Lower leg skin (tissue), 3 donors: Measurements from ENCODE around the gene MCRIP2.

Experiments
- POLR2A ChIP-seq, 2 donors: fragments of 450-650 bp; IDR thresholded peaks; one replicate each; pipeline ENCODE4 v1.6.1; 2016 to 2017; ENCODE audit warnings: antibody characterized with exemption in 2 of 2, mild to moderate bottlenecking in 1 of 2, moderate library complexity in 1 of 2
- TF ChIP-seq, protein P1 (sequence below), 3 donors: fragments of 450-650 bp; IDR thresholded peaks; one replicate each; pipeline ENCODE4 v1.5.1; 2016; ENCODE audit warnings: antibody characterized with exemption in 3 of 3, mild to moderate bottlenecking in 3 of 3, moderate library complexity in 2 of 3

GRCh38 chr16:642189-643049, 791 bp downstream of the MCRIP2 start:
- TF ChIP-seq, protein P1, sequence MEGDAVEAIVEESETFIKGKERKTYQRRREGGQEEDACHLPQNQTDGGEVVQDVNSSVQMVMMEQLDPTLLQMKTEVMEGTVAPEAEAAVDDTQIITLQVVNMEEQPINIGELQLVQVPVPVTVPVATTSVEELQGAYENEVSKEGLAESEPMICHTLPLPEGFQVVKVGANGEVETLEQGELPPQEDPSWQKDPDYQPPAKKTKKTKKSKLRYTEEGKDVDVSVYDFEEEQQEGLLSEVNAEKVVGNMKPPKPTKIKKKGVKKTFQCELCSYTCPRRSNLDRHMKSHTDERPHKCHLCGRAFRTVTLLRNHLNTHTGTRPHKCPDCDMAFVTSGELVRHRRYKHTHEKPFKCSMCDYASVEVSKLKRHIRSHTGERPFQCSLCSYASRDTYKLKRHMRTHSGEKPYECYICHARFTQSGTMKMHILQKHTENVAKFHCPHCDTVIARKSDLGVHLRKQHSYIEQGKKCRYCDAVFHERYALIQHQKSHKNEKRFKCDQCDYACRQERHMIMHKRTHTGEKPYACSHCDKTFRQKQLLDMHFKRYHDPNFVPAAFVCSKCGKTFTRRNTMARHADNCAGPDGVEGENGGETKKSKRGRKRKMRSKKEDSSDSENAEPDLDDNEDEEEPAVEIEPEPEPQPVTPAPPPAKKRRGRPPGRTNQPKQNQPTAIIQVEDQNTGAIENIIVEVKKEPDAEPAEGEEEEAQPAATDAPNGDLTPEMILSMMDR (IDR thresholded peaks at IDR 0.05): no peak
- TF ChIP-seq POLR2A (IDR thresholded peaks at IDR 0.05): no peak
